Lower leg skin (tissue), 4 donors: ENCODE data around the gene POGZ. TPM values are rescaled to one million over a fixed set of nuclear protein-coding genes. Genes with fewer than 3 reads are reported as not detected.

Experiments
- DNase-seq, 2 donors: peaks; one replicate each; pipeline ENCODE4 v3.0.0-alpha.2; 2019; ENCODE audit warnings: low spot score in 2 of 2
- H3K4me3 ChIP-seq: fragments of 200-600 bp; sonication (generic); 2 replicates; pipeline ENCODE4 v1.5.1; 2017; ENCODE audit warnings: mild to moderate bottlenecking, low read depth; ENCODE audit not compliant: poor library complexity, severe bottlenecking
- POLR2A ChIP-seq, 2 donors: fragments of 450-650 bp; IDR thresholded peaks; one replicate each; pipeline ENCODE4 v1.6.1; 2016 to 2017; ENCODE audit warnings: antibody characterized with exemption in 2 of 2, mild to moderate bottlenecking in 1 of 2, moderate library complexity in 1 of 2
- WGBS, 2 donors: methylation state at CpG; one replicate each; pipeline ENCODE4 v1.1.5; 2018; 5-methylcytosine and 5-hydroxymethylcytosine counted together
- intact Hi-C: fragments of 100-400 bp; cut with DNase I; formaldehyde crosslinking; loops from one replicate; pipeline ENCODE4 v1.15.0; 2023; ENCODE audit warnings: low total_unique reads
- total RNA-seq, 4 donors: library from RNA; depleted of rRNA; stranded (reverse); fragments of >200 nt; gene quantifications; one replicate each; pipeline ENCODE4 v1.1.0, GENCODE V29; 2016
- TF ChIP-seq, protein P1 (sequence below), 3 donors: fragments of 450-650 bp; IDR thresholded peaks; one replicate each; pipeline ENCODE4 v1.5.1; 2016; ENCODE audit warnings: antibody characterized with exemption in 3 of 3, mild to moderate bottlenecking in 3 of 3, moderate library complexity in 2 of 3

POGZ gene
- total RNA-seq, 4 donors from 2014 or later: 23.7 to 71.8 (median 26.8) TPM

DNA sequence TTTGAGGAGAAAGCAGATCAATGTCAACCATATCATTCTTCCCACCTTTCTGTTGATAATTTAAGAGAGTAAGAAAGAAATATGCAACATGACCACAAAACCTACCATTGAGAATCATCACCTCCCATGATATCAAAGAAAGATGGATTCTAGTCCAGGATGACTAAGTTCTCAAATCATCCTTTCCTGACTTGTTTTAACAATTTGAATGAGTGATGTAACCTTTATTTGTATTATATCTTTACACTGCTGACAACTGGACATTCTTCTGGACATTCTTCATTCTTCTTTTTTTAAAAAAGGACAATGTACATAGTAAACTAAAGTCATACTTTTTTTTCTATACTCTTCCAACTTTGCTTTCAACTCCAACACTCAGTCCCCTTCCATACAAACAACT is 50.4 kb downstream of the POGZ start:
- no peak for DNase-seq
- TF ChIP-seq, protein P1, sequence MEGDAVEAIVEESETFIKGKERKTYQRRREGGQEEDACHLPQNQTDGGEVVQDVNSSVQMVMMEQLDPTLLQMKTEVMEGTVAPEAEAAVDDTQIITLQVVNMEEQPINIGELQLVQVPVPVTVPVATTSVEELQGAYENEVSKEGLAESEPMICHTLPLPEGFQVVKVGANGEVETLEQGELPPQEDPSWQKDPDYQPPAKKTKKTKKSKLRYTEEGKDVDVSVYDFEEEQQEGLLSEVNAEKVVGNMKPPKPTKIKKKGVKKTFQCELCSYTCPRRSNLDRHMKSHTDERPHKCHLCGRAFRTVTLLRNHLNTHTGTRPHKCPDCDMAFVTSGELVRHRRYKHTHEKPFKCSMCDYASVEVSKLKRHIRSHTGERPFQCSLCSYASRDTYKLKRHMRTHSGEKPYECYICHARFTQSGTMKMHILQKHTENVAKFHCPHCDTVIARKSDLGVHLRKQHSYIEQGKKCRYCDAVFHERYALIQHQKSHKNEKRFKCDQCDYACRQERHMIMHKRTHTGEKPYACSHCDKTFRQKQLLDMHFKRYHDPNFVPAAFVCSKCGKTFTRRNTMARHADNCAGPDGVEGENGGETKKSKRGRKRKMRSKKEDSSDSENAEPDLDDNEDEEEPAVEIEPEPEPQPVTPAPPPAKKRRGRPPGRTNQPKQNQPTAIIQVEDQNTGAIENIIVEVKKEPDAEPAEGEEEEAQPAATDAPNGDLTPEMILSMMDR (IDR thresholded peaks at IDR 0.05): no peak
- no peak for TF ChIP-seq POLR2A (IDR thresholded peaks at IDR 0.05)
- no peak overlapping the region for H3K4me3 ChIP-seq
- intact Hi-C loops: no loop called here

DNA sequence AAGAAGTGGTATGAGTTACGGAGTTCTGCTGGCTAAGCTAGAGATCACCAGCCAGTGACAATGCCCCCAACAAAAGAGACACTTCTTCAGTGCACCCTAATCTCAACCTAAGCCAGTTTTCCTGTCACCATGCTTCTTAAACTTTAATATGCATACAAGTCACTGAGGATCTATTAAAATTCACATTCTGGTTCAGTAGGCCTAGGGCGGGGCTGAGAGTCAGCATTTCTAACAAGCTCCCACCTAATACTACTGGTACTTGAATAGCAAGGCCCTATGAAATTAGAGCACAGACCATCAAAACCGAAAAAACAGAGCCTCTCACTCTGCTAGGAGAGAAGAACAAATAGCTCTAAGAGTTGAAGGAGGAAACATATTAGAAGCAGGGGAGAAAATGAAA is 52.0 kb downstream of the POGZ start:
- WGBS, 2 donors: 91 to 94% methylated on average over 3 of the region's 3 CpGs
- intact Hi-C loops: no loop called here

DNA sequence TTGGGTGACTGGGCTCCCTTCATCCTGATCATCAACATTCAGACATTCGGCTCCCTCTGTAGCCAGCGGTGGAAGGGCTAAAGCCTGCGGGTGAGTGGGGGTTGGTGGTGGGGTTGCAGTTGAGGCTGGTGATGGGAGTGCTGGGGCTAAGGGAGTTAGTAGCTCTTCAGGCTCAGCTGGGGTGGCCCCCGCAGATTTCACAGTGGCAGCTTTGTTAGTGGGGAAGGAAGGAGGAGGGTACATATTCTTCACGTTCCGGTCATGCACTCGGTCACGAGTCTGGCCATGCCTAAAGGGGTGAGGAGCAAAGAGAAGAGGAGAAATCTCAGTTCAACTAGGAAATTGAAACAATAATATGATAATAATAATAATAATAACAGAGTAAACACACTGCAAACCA is 53.1 kb downstream of the POGZ start:
- TF ChIP-seq POLR2A (IDR thresholded peaks at IDR 0.05): no peak
- TF ChIP-seq, protein P1 (IDR thresholded peaks at IDR 0.05): no peak
- intact Hi-C loops: no loop called here
- 81% methylated on average over 8 of the region's 8 CpGs for WGBS, 2 donors
- DNase-seq: no peak
- H3K4me3 ChIP-seq: no peak overlapping the region

More for the DNA sequence above, 52.0 kb downstream of the POGZ start:
- TF ChIP-seq, protein P1 (IDR thresholded peaks at IDR 0.05): no peak
- no peak for TF ChIP-seq POLR2A (IDR thresholded peaks at IDR 0.05)
- no peak overlapping the region for H3K4me3 ChIP-seq
- DNase-seq: no peak

DNA sequence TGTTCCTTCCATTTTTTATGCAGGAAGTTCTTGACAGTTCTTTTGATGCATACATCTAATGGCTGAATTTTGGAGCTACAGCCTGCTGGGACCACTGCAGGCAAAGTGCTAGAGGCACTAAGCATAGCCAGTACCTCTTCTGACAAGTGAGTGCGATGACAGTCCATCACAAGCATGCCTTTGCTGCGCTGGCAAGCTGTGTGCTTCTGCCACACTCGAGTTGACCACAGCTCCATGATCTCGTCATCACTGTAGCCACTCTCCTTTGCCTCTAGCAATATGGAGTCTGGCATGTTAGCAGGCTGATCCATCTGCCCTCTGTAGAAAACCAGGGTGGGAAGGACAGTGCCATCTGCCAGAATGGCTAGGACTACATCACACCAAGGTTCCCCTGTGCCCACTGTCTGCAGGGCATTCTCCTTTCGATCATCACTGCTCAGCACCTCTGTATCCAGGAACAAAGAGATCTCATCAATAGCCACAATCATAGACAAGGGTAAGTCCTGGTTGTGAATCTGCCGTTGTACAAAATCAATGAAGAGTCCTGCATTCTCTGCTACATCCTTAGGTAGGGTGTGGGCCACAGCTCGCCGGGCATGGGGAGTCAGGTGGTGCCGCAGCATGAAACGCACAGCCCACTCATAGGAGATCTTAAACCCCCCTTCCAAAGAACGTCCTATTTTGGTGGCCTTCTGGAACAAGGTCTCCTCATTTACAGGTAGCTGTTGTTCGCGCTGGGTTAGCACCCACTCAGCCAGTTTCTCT is 53.9 kb downstream of the POGZ start:
- intact Hi-C loops: no loop called here
- no peak for TF ChIP-seq POLR2A (IDR thresholded peaks at IDR 0.05)
- TF ChIP-seq, protein P1 (IDR thresholded peaks at IDR 0.05): no peak
- no peak overlapping the region for H3K4me3 ChIP-seq
- 81 to 84% methylated on average over 13 of the region's 13 CpGs for WGBS, 2 donors
- DNase-seq: peak in 1 of 2 donors; percentile 78

DNA sequence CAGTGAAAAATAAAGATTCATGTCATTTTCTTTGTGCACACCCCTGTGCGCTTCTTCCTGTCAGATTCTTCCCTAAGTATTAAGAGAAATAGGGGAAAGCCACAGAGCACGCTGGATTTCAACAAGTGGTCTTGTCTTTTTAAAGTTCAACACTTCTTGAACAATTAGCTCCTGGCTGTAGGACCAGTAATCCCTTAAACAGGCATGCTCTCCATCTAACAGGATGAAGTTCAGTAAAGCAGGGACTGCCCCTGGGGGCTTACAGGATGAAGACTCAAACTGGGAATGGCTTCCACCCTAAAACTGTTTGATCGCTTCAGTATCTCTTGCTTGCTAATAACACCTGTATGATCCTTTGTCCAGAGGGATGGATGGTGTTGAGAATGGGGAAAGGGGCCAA is 55.7 kb downstream of the POGZ start:
- 86 to 89% methylated on average over 3 of the region's 3 CpGs for WGBS, 2 donors
- TF ChIP-seq, protein P1 (IDR thresholded peaks at IDR 0.05): no peak
- no peak for TF ChIP-seq POLR2A (IDR thresholded peaks at IDR 0.05)
- intact Hi-C loops: no loop called here
- H3K4me3 ChIP-seq: no peak overlapping the region
- no peak for DNase-seq

DNA sequence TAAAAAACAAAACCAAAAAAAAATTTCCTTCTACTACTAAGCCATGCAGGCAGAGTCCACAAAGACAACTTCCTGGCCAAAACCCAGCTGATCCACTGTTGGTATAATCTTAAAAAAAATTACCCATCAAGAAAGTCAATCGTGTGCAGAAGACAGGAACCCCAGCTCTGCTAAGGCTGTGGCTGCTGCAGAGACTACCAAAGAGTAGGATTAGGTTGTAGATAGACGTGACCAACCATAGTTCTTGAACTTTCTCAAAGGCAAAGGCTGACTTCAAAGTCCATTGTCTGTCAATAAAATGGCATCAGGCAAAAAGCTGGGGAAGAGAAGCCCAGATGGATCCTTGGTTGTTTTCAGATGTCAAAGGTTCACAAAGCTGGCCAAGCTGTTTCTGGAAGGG is 56.5 kb downstream of the POGZ start:
- WGBS, 2 donors: 68 to 72% methylated on average over 2 of the region's 2 CpGs
- intact Hi-C loops: no loop called here
- DNase-seq: no peak
- no peak overlapping the region for H3K4me3 ChIP-seq
- TF ChIP-seq, protein P1 (IDR thresholded peaks at IDR 0.05): no peak
- TF ChIP-seq POLR2A (IDR thresholded peaks at IDR 0.05): no peak
